GM12891 (cell line): ENCODE results near the gene HTRA1.

ENCODE experiments used
- PAX5 ChIP-seq: IDR thresholded peaks from 2 replicates; pipeline ENCODE4 v1.6.1; 2011; ENCODE audit warnings: low read length, moderate library complexity, mild to moderate bottlenecking; ENCODE audit not compliant: insufficient read depth, severe bottlenecking
- POLR2A ChIP-seq: IDR thresholded peaks from 2 replicates; pipeline ENCODE4 v1.6.1; 2011; ENCODE audit warnings: low read depth, low read length, control low read depth
- POLR2AphosphoS5 ChIP-seq: IDR thresholded peaks from 2 replicates; pipeline ENCODE4 v1.6.1; 2011; ENCODE audit warnings: low read depth, low read length, control low read depth
- POU2F2 ChIP-seq: IDR thresholded peaks from 2 replicates; pipeline ENCODE4 v1.6.1; 2011; ENCODE audit warnings: low read depth, mild to moderate bottlenecking, control low read depth, low read length, moderate library complexity
- SPI1 ChIP-seq: IDR thresholded peaks from 2 replicates; pipeline ENCODE4 v1.6.1; 2011; ENCODE audit warnings: low read depth, low read length, control low read depth
- TAF1 ChIP-seq: IDR thresholded peaks from 2 replicates; pipeline ENCODE4 v1.6.1; 2011; ENCODE audit warnings: low read depth, low read length, control low read depth

- TF ChIP-seq POLR2A = no peak
- TF ChIP-seq POLR2AphosphoS5 = no peak
- TF ChIP-seq SPI1 = no peak
- no peak for TF ChIP-seq POU2F2
- TF ChIP-seq PAX5 = no peak
- no peak for TF ChIP-seq TAF1
These were observed 12.2 kb upstream of the HTRA1 start for GRCh38 chr10:122449153-122449552.
